ENCODE measurements around the gene PRAF2.

Gene PRAF2

GRCh38 chrX:49071877-49072711 lies 1.7 kb downstream of the PRAF2 start:
- DNase-seq, result no peak

GRCh38 chrX:49070988-49071387 lies 2.8 kb downstream of the PRAF2 start:
- no peak for DNase-seq

- DNase-seq, result no peak
Observed at GRCh38 chrX:49069038-49069437, 4.8 kb downstream of the PRAF2 start.

- DNase-seq, result no peak
Observed at GRCh38 chrX:49067285-49068120, 6.3 kb downstream of the PRAF2 start.

- no peak for DNase-seq
Observed at GRCh38 chrX:49066690-49067089, 7.1 kb downstream of the PRAF2 start.

GRCh38 chrX:49066278-49066677 lies 7.5 kb downstream of the PRAF2 start:
- no peak for DNase-seq

GRCh38 chrX:49064735-49065134 lies 9.1 kb downstream of the PRAF2 start:
- DNase-seq, result no peak

GRCh38 chrX:49064303-49064702 lies 9.5 kb downstream of the PRAF2 start:
- no peak for DNase-seq

- no peak for DNase-seq
Observed at GRCh38 chrX:49063715-49064114, 10.1 kb downstream of the PRAF2 start.

GRCh38 chrX:49061916-49062315 lies 11.9 kb downstream of the PRAF2 start:
- DNase-seq, result no peak

- no peak for DNase-seq
Observed at GRCh38 chrX:49061490-49061889, 12.3 kb downstream of the PRAF2 start.

GRCh38 chrX:49060914-49061313 lies 12.9 kb downstream of the PRAF2 start:
- DNase-seq, result no peak

- DNase-seq, result no peak
Observed at GRCh38 chrX:49059681-49060085, 14.1 kb downstream of the PRAF2 start.

- no peak for DNase-seq
Observed at GRCh38 chrX:49059201-49059600, 14.6 kb downstream of the PRAF2 start.

- DNase-seq, result no peak
Observed at GRCh38 chrX:49058794-49059193, 15.0 kb downstream of the PRAF2 start, which contains the start of gene CCDC120. Gene CCDC120, plus strand, starts transcription at chrX:49058999. Its CDS starts 3,043 bp downstream, at chrX:49062042.

GRCh38 chrX:49054073-49054762 lies 19.6 kb downstream of the PRAF2 start:
- DNase-seq, result no peak

- peak; percentile 75 for DNase-seq
Observed at GRCh38 chrX:49053223-49054072, 20.4 kb downstream of the PRAF2 start.

GRCh38 chrX:49043987-49044281 lies 29.9 kb downstream of the PRAF2 start:
- DNase-seq, result no peak

GRCh38 chrX:49043220-49043986 lies 30.4 kb downstream of the PRAF2 start, which contains the start of gene TFE3:
Gene TFE3, minus strand, starts transcription at chrX:49043357. Its CDS starts 131 bp downstream, at chrX:49043226.
- DNase-seq, result peak; percentile 97

- DNase-seq, result no peak
Observed at GRCh38 chrX:49042581-49043219, 31.1 kb downstream of the PRAF2 start.
